Measurements from ENCODE around the gene BLMH. TPM values are rescaled to one million over a fixed set of nuclear protein-coding genes. Genes with fewer than 3 reads are reported as not detected.

The BLMH gene
- total RNA-seq, 1 donor from 2014 or later = 87.1 TPM

- no peak for DNase-seq (ENCODE audit: low read depth, low spot score)
- TF ChIP-seq CTCF (conservative IDR thresholded peaks at IDR 0.05) = no peak
- no peak overlapping the region for H3K4me3 Mint-ChIP-seq
- H3K36me3 Mint-ChIP-seq (ENCODE audit: low read depth) = no peaks in the 10 kb centered on the region
- no peaks in the 10 kb centered on the region for H3K9me3 Mint-ChIP-seq
- H3K27me3 Mint-ChIP-seq (ENCODE audit: low read depth) = peaks cover 3% of the 10 kb centered on the region
- H3K27ac Mint-ChIP-seq (ENCODE audit: unreplicated experiment) = no peak overlapping the region
- no peaks in the 10 kb centered on the region for H3K4me1 Mint-ChIP-seq
These were observed 80.4 kb downstream of the BLMH start for GRCh38 chr17:30211371-30211770.

GRCh38 chr17:30210901-30211300, 80.8 kb downstream of the BLMH start:
- Mint-ChIP-seq H3K27me3 (ENCODE audit: low read depth) (peaks cover 3% of the 10 kb centered on the region), H3K4me1 (no peaks in the 10 kb centered on the region), H3K4me3 (no peak overlapping the region), H3K27ac (ENCODE audit: unreplicated experiment) (no peak overlapping the region), H3K9me3 (no peaks in the 10 kb centered on the region), H3K36me3 (ENCODE audit: low read depth) (no peaks in the 10 kb centered on the region)
- TF ChIP-seq CTCF (conservative IDR thresholded peaks at IDR 0.05) = no peak
- no peak for DNase-seq (ENCODE audit: low read depth, low spot score)

GRCh38 chr17:30210366-30210765, 81.4 kb downstream of the BLMH start:
- DNase-seq (ENCODE audit: low read depth, low spot score) = no peak

GRCh38 chr17:30209930-30210329, 81.8 kb downstream of the BLMH start:
- Mint-ChIP-seq H3K4me1 (no peaks in the 10 kb centered on the region), H3K4me3 (no peak overlapping the region), H3K27me3 (ENCODE audit: low read depth) (peaks cover 3% of the 10 kb centered on the region), H3K9me3 (no peaks in the 10 kb centered on the region), H3K27ac (ENCODE audit: unreplicated experiment) (no peak overlapping the region), H3K36me3 (ENCODE audit: low read depth) (no peaks in the 10 kb centered on the region)
- TF ChIP-seq CTCF (conservative IDR thresholded peaks at IDR 0.05) = no peak
- no peak for DNase-seq (ENCODE audit: low read depth, low spot score)

More at GRCh38 chr17:30210366-30210765, 81.4 kb downstream of the BLMH start:
- TF ChIP-seq CTCF (conservative IDR thresholded peaks at IDR 0.05) = no peak
- no peaks in the 10 kb centered on the region for H3K9me3 Mint-ChIP-seq
- no peaks in the 10 kb centered on the region for H3K4me1 Mint-ChIP-seq
- peaks cover 3% of the 10 kb centered on the region for H3K27me3 Mint-ChIP-seq (ENCODE audit: low read depth)
- H3K27ac Mint-ChIP-seq (ENCODE audit: unreplicated experiment) = no peak overlapping the region
- H3K4me3 Mint-ChIP-seq = no peak overlapping the region
- no peaks in the 10 kb centered on the region for H3K36me3 Mint-ChIP-seq (ENCODE audit: low read depth)

- Mint-ChIP-seq H3K36me3 (ENCODE audit: low read depth) (no peaks in the 10 kb centered on the region), H3K4me3 (no peak overlapping the region), H3K9me3 (no peaks in the 10 kb centered on the region), H3K27me3 (ENCODE audit: low read depth) (peaks cover 3% of the 10 kb centered on the region), H3K27ac (ENCODE audit: unreplicated experiment) (no peak overlapping the region), H3K4me1 (no peaks in the 10 kb centered on the region)
- no peak for DNase-seq (ENCODE audit: low read depth, low spot score)
- TF ChIP-seq CTCF (conservative IDR thresholded peaks at IDR 0.05) = no peak
These were observed 83.5 kb downstream of the BLMH start for GRCh38 chr17:30208214-30208613.

- Mint-ChIP-seq H3K27ac (ENCODE audit: unreplicated experiment) (no peak overlapping the region), H3K27me3 (ENCODE audit: low read depth) (peaks cover 3% of the 10 kb centered on the region), H3K4me1 (no peaks in the 10 kb centered on the region), H3K36me3 (ENCODE audit: low read depth) (no peaks in the 10 kb centered on the region), H3K9me3 (no peaks in the 10 kb centered on the region), H3K4me3 (no peak overlapping the region)
- no peak for TF ChIP-seq CTCF (conservative IDR thresholded peaks at IDR 0.05)
- DNase-seq (ENCODE audit: low read depth, low spot score) = no peak
These were observed 84.1 kb downstream of the BLMH start for GRCh38 chr17:30207655-30208054.
